Measurements from ENCODE around the gene CCDC13. TPM values are rescaled to one million over a fixed set of nuclear protein-coding genes. Genes with fewer than 3 reads are reported as not detected.

Gene CCDC13
- total and polyA plus RNA-seq, 7 donors = 0.60 to 3.9 (median 1.1) TPM; not detected in 1

DNA sequence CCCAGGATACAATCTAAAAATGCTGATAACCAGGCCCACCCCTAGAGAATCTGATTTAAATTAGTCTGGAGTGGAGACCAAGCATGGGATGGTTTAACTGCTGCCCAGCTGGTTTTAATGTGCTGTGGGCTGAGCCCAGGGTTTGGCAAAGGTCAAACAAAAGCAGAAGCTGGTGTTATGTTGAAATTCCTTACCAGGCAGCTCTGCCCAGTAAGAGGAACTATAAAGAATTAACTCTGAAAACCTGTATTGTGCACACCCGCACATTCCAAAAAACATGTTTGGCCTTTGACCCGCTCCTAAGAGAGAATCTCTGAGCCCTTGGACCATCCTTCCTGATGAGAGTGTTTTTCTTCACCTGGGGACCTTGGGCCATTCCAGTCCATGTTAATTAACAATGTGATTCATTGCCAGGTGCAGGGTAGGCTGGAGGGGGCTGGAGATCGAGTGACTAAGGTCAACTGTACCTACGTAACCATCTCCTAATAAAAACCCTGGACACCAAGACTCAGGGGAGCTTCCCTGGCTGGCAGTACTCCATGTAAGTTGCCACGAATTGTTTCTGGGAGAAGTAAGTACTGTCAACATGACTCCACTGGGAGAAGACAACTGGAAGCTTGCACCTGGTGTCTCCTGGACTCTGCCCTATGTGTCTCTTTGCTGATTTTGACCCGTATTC, 10.9 kb downstream of the CCDC13 start:
- Histone ChIP-seq H3K27me3 (no peaks in the 10 kb centered on the region), H3K27ac (peak overlapping the region; percentile 2 to 17 (median 6)), H3K4me3 (no peak overlapping the region), H3K4me1 (peaks cover 0 to 14% (median 2%) of the 10 kb centered on the region in 4 donors), H3K36me3 (no peaks in the 10 kb centered on the region), H3K9me3 (no peaks in the 10 kb centered on the region)
- no peak for DNase-seq
- 63 to 75% methylated on average over 6 of the region's 6 CpGs for WGBS, 2 donors
- TF ChIP-seq, protein P1, sequence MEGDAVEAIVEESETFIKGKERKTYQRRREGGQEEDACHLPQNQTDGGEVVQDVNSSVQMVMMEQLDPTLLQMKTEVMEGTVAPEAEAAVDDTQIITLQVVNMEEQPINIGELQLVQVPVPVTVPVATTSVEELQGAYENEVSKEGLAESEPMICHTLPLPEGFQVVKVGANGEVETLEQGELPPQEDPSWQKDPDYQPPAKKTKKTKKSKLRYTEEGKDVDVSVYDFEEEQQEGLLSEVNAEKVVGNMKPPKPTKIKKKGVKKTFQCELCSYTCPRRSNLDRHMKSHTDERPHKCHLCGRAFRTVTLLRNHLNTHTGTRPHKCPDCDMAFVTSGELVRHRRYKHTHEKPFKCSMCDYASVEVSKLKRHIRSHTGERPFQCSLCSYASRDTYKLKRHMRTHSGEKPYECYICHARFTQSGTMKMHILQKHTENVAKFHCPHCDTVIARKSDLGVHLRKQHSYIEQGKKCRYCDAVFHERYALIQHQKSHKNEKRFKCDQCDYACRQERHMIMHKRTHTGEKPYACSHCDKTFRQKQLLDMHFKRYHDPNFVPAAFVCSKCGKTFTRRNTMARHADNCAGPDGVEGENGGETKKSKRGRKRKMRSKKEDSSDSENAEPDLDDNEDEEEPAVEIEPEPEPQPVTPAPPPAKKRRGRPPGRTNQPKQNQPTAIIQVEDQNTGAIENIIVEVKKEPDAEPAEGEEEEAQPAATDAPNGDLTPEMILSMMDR (IDR thresholded peaks at IDR 0.05) = no peak
- TF ChIP-seq POLR2AphosphoS5 (IDR thresholded peaks at IDR 0.05) (no peak), EP300 (IDR thresholded peaks at IDR 0.05) (no peak), POLR2A (IDR thresholded peaks at IDR 0.05) (no peak)
- intact Hi-C loops (cut with DNase I) = no loop called here

DNA sequence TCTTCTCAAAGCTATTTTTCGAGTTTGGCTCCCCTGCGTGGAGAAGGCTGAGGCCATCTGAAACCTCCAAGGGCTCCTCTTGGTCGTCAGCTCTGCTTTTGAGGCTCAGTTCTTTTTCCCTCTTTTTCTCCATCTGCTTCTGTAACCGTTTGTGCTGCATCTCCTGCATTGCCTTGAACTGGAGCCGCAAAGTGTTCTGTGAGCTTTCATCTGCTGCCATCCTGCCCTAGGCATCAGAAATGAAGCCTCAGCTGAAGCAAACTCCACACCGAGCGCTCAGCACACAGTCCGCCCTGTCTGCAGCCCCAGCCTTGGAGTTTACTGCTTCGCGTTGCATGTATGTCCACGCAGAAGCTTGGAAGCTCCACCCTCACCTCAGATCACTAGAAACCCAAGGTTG, 14.9 kb downstream of the CCDC13 start:
- TF ChIP-seq POLR2AphosphoS5 (IDR thresholded peaks at IDR 0.05) (no peak), POLR2A (IDR thresholded peaks at IDR 0.05) (no peak), EP300 (IDR thresholded peaks at IDR 0.05) (no peak)
- TF ChIP-seq, protein P1 (IDR thresholded peaks at IDR 0.05) = no peak
- DNase-seq = no peak
- WGBS, 2 donors = 82 to 90% methylated on average over 11 of the region's 11 CpGs
- H3K4me1 ChIP-seq = peaks cover 0 to 19% (median 5%) of the 10 kb centered on the region in 4 donors
- intact Hi-C loops (cut with DNase I) = no loop called here
- no peaks in the 10 kb centered on the region for H3K9me3 ChIP-seq
- H3K27ac ChIP-seq = no peak overlapping the region
- H3K36me3 ChIP-seq = no peaks in the 10 kb centered on the region
- H3K4me3 ChIP-seq = no peak overlapping the region
- no peaks in the 10 kb centered on the region for H3K27me3 ChIP-seq

DNA sequence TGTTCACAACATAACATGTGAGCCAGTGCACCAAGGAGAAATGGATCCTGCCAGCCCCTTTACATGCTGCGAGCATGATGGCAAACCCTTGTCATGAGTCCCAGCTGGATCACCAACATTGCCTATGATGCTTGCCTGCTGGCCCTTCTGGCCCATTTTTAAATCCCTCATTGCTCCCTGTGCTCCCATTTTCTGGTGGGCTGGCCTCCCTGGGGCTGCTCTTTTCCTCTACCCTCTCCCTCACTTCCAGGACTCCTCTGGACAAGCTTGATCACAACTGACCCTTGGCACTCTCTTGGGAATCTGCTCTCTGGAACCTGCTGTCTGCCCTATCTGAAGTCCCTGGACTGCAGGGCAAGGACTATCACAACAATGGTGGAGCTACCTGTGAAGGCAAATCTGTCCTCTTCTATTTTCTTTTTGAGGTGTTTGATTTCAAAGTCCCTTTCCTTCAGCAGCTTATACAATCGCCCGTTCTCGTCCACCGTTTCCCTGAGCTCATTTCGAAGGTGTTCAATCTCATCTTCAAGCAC, 16.3 kb downstream of the CCDC13 start:
- TF ChIP-seq EP300 (IDR thresholded peaks at IDR 0.05) = no peak
- no peak for TF ChIP-seq POLR2AphosphoS5 (IDR thresholded peaks at IDR 0.05)
- TF ChIP-seq POLR2A (IDR thresholded peaks at IDR 0.05) = no peak
- TF ChIP-seq, protein P1 (IDR thresholded peaks at IDR 0.05) = no peak
- no peaks in the 10 kb centered on the region for H3K9me3 ChIP-seq
- intact Hi-C loops (cut with DNase I) = no loop called here
- H3K4me3 ChIP-seq = no peak overlapping the region
- no peaks in the 10 kb centered on the region for H3K27me3 ChIP-seq
- WGBS, 2 donors = 93 to 96% methylated on average over 6 of the region's 6 CpGs
- H3K36me3 ChIP-seq = no peaks in the 10 kb centered on the region
- H3K27ac ChIP-seq = no peak overlapping the region
- DNase-seq = no peak
- peaks cover 0 to 11% (median 3%) of the 10 kb centered on the region in 4 donors for H3K4me1 ChIP-seq

DNA sequence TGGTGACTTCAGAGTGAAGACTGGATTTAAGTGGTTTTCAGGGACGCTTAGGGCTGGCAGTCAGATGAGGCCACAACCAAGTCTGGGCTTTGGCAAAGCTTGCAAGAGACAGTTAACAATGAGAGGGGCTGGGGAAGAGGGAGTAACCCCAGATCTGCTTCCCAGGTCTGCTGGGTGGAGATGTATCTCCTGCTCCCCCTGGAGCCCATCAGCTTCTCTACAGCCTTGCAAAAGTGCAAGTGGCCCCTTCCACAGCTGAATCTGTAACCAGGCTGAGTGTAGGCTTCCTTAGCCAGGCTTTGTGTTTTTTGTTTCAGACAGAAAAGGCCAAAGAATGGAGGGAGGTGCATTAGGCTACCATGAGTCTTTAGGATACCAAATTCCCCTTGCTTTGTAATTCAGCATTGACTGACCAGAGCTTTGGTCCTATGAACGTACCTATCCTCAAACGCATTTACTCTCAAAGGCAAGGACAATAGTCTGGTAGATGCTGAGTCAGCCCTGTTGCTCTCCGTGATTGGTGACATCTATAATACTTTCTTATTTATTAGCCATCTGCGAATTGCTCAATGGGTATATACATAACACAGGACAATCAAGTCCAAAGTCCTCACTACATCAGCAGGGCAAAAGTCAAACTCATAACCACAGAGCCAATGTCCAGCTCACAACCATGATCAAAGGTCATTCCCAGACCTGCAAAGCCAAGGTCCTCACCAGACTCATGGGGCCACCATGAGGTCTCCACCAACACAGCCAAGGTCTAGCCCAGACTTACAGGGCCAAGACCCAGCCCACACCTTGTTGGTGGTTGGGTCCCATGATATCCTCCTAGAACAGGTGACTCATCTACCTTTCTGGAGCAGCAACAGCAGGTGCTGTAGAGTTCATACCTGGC, 17.1 kb downstream of the CCDC13 start:
- DNase-seq = no peak
- Histone ChIP-seq H3K27ac (no peak overlapping the region), H3K4me1 (peaks cover 0 to 19% (median 8%) of the 10 kb centered on the region in 4 donors), H3K4me3 (no peak overlapping the region), H3K27me3 (no peaks in the 10 kb centered on the region), H3K9me3 (no peaks in the 10 kb centered on the region), H3K36me3 (no peaks in the 10 kb centered on the region)
- intact Hi-C loops (cut with DNase I) = no loop called here
- no peak for TF ChIP-seq POLR2AphosphoS5 (IDR thresholded peaks at IDR 0.05)
- TF ChIP-seq, protein P1 (IDR thresholded peaks at IDR 0.05) = peak in 2 of 4 experiments; percentile 49 to 54
- no peak for TF ChIP-seq EP300 (IDR thresholded peaks at IDR 0.05)
- no peak for TF ChIP-seq POLR2A (IDR thresholded peaks at IDR 0.05)
- 56 to 79% methylated on average over 5 of the region's 5 CpGs for WGBS, 2 donors
